H54 (cell line): ENCODE measurements around the gene PRMT3.
"Not testable (repeated sequence)": the region's sequence is repeated elsewhere in the genome, so short reads cannot be mapped to it uniquely, and the experiment has no call there.

Source experiments
- DNase-seq: peaks from one replicate; pipeline ENCODE4 v3.0.0; 2011; ENCODE audit warnings: low spot score, mixed read lengths; ENCODE audit not compliant: insufficient read length
- FAIRE-seq: peaks from 3 replicates; lab custom pipeline; 2011; peaks lifted over from hg19 to GRCh38; lab: Jason Lieb, UNC
- POLR2A ChIP-seq: IDR thresholded peaks from 2 replicates; pipeline ENCODE4 v1.6.1; 2011; ENCODE audit warnings: low read depth, mild to moderate bottlenecking, low read length

Gene PRMT3

DNA sequence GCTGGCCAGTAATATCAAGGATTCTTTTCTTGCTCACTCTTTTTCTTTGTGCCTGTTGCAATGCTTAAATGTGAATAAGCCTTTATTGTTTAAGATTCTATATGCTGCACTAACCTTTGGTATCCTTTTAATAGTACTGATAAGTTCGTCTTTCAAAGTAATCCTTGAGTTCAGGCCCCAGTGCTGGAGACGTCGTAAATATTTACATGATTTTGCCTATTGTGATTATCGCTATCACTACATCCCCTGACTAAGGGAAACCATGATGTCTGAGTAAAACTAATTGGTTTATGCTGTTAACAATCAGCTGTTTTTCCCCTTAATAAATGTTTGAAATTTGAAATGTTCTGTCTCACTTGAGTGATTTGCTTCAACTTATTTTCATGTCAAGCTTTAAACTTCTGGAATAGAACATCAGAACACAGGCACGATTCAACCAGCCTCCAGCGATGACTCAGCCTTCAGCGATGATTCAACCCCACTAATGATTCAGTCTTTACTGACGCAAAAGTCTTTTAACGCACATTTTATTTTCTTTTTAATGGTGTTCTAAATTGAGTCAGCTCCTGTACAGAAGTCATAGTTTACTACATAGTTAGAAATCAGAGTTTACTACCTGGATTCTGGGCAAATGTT, 20.1 kb upstream of the PRMT3 start:
- DNase-seq (peak; percentile 75), FAIRE-seq (peak; percentile 84)
- no peak for TF ChIP-seq POLR2A

DNA sequence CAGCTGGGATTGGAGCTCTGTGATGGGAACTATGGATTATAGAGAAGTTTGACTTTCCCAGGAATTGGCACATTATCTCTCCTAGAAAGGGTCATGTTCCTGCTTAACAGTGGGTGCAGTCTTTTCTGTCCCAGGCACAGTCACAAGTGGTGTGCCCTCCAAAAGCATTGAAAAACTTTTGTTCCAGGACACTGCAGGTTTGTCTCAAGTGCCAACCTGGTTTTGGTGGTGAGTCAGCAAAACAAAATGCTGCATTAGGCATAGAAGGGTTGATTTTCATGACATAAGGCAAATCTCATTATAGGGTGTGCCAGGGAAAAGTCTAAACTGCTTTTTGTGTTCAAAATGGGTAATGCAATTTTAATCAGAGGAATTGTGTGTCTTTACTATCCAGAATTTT, 19.1 kb upstream of the PRMT3 start:
- FAIRE-seq (peak; percentile 11), DNase-seq (no peak)
- no peak for TF ChIP-seq POLR2A

DNA sequence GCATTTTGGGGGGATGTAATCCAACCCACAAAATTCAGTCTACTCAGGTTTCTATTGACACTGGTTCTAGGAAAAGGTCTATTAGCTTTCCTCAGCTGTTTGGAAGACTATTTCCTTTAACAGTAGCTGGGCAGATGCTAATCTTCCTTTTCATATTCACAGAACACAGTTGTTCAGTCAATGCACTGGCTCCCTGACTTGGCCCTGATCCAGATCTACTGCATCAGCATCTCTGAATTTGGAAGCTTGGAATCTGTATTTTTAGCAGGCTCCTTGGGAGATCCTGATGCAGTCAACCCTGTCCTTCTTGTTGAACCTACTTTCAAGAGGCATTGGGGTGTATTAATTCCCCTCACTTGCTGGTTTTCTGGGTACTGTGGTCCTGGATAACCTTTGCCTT, 17.7 kb upstream of the PRMT3 start:
- FAIRE-seq: no peak
- no peak for TF ChIP-seq POLR2A
- no peak for DNase-seq

DNA sequence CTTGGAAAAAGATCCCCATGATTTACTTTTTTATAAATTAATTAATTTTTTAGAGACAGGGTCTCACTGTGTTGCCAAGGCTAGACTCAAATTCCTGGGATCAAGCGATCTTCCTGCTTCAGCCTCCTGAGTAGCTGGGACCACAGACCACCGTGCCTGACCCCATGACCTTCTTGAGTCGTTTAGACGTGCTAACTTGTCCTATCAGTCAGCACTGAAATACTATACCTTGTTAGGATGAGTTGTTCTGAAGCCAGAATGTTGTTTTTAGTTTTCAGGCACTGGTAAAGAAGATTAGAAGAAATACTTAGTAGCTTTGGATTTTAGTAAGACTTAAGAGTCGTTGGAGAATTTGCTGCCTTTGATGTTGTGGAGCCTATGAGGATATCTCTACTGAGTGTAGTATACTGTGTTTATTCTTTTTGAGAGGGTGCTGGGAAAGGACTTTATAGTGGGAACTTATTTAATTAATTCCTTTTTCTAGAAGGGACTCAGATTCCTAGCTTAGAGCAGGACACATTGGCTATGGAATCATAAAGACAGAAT, 15.4 kb upstream of the PRMT3 start:
- no peak for FAIRE-seq

DNA sequence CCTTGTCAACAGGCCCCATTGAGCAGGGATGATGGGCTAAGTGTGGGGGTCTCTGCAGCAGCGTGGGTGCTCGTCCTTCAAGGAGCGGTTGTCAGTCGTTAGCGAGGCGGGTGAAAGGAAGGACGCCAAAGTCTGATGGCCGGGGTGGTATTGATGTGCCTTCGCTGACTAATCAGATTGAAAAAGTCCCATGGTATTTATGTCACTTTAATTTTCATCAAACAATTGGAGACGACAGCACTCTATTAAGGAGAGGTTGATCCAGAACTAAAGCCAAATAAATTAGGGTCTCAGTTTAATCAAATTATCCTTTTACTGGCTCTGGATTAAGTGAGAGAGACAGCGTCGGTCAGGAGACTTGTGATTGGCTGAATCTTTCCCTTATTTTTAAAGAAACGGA, 14.4 kb upstream of the PRMT3 start:
- FAIRE-seq: no peak
- DNase-seq: no peak

More for the DNA sequence above, 15.4 kb upstream of the PRMT3 start:
- no peak for DNase-seq
- no peak for TF ChIP-seq POLR2A

DNA sequence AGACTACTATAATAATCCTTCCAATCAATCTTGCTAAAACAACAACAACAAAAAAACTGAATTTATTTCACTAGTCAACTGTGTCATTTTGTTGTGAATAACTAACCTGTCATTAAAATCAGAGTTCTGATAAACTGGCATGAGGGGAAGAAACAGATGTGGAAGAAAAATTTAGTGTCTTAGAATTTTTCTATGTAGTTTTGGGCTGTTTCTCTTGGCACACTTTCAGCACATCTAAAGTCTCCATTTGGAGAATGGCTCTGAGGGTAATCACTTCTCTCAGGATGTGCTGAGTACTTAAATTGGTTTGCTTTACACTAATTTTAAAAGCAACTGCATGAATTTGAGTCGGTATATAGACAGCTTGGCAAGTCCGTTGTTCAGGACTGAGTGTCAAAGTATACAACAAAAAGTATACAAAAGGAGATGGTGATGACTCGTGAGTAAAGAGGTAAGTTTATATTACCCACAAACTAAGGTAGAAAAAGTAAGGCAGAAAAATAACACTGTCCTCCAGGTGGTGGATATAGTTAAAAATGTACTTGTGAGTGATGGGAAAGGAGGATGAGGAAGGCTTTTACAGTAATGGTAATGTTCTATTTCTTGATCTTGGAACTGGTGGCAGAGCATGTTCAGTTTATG, 13.8 kb upstream of the PRMT3 start:
- DNase-seq: no peak
- no peak for TF ChIP-seq POLR2A
- no peak for FAIRE-seq

More for the DNA sequence above, 14.4 kb upstream of the PRMT3 start:
- TF ChIP-seq POLR2A: no peak

DNA sequence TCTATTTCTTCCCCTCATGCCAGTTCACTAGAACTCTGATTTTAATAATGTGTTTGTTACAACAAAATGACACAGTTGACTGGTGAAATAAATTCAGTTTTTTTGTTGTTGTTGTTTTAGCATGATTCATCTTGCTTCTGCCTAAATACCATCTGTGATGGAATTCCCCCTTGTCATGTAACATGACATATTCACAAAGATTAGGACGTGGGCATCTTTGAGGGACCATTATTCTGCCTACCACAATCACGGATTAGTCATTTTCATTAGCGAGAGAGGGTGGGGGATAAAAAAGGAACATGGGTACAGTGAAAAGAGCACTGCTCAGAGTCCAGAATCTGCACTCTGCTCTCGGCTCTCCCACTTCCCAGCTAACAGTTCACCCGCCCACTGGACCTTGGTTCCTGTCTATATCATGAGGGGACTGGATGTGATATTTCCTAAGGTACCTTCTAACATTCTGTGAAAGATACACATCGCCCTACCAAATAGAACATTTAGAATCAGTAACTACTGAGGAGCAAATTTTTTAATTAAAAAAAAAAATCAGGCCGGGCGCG, 12.7 kb upstream of the PRMT3 start:
- no peak for FAIRE-seq
- DNase-seq: no peak
- no peak for TF ChIP-seq POLR2A

DNA sequence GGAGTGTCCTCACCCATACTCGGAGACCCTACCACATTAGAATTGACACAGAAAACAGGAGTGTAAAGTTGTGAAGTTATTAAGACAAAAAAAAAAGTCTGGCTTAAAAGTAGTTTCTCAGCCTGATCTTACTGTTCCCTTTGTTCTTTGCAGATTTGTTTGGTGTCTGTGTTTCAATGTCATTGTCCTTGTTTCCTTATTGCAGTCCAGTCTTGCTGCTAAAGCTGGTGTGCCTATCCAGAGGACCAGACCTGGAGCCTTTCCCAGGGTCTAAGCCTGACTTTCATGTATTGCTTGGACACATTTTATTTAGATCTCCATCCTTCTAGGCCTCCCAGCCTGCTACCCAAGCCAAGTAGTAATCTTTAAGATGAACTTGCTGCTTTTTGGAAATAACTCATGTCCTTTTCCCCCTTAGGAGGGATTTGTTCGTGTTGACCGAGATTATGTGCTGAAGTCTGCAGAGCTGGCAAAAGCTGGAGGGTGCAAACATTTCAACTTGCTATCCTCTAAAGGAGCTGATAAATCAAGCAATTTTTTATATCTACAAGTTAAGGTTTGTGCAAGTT, 11.3 kb upstream of the PRMT3 start:
- no peak for DNase-seq
- no peak for FAIRE-seq
- TF ChIP-seq POLR2A: no peak

DNA sequence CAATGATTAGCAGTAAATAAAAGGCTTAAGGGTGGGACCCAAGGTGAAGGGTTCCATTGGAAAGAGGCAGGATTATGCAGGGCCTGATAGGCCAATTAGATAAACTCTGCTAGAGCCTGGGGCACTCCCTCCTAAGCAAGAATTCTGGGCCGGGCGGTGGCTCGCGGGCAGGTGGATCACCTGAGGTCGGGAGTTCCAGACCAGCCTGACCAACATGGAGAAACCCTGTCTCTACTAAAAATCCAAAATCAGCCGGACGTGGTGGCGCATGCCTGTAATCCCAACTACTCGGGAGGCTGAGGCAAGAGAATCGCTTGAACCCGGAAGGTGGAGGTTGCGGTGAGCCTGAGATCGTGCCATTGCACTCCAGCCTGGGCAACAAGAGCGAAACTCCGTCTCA, 1.5 kb upstream of the PRMT3 start:
- not testable (repeated sequence) for DNase-seq, FAIRE-seq

DNA sequence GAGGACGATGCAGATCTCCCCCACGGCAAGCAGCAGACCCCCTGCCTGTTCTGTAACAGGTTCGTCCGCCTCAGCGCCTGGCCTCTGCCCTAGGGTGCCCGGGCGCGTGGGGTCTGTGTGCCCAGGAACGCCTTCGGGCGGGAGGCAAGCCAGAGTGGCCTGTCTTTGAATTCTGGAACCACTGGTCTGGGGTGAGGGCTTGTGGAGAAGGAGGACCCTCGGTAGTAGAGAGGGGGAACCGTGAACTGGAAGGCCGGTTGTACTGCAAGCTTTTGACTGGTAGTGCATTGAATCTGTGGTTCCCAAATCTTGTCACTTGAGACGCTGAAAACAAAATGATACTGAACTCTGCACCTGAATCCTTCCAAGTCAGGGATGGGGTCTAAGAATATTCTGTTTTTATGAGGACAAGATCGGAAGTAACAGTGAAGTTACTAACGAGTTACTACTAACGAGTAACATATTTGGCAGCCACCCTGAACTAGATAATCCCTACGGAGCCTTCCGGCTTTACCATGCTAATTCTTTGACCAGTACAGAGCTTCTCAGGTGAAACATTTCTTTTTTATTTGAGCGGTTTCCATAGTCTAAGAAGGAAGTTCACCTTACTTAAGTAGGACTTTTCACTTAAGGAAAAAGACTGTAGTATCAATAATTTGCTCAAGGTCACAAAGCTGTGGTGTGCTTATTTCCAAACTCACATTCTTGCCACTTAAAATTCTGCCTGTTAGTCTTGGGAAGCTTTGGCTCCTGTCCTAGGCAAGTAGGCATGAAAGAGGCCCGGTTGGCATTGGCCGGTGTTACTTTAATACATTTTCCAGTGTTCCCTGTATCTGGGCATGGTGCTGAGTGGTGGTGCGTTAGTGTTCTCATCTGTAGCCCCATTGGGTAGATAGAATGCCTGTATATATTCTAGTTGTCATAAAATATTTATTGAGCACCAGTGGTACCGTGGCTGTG, 860 bp downstream of the PRMT3 start:
- no peak for TF ChIP-seq POLR2A
- no peak for DNase-seq

DNA sequence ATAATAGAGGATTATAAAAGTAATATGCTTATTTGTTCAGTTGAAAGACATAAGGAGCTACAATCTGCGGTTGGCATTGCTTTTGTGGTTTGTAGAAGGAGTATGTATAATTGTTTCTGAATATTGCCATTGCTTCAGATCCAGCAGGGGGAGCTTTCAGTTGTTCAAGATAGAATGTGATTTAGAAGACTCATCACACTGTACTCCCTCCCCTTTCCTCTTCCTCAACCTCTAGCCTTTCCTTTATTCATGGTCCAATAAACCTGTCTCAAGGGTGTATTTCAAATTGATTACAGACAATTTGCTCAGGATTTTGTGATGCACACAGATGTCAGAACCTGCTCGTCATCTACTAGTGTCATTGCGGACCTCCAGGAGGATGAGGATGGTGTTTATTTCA, 9.8 kb downstream of the PRMT3 start:
- FAIRE-seq (peak; percentile 85), DNase-seq (peak; percentile 13)
- no peak for TF ChIP-seq POLR2A

More for the DNA sequence above, 860 bp downstream of the PRMT3 start:
- FAIRE-seq: no peak

DNA sequence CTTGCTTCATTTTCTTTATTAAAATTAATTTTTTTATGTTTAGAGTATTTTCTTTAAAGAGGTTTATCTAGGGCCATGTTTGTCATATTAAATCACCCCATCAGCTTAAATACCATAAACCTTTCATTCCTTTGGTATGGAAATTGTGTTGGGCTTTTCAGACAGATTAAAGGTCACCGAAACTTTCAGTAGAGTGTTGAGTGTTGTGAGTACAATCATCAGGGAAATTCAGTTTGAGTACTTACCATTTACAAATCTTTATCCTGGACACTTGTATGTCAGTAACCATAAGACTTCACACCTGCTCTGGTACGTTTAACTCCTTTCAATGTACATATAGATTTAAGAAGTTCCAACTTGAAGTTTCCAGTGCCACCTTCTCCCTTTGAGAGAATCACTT, 12.0 kb downstream of the PRMT3 start:
- no peak for TF ChIP-seq POLR2A
- DNase-seq: no peak
- FAIRE-seq: no peak

DNA sequence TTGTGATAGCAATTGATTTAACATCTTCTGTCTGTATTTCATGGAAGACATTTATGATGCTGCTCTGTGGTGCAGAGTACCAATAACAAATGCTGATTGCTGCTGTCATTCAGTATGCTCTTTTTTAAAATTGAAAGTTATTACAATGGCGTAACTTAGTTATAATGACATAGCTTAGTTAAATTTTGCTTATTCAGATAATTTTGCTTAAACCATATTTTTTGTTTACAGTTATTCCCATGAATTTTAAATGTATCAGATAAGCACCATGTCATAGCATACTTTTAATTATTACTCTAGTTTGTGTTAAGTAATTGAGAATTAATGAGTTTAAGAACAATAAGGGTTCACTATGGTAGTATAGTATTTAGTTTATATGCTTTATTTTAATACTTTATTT, 15.5 kb downstream of the PRMT3 start:
- FAIRE-seq (no peak), DNase-seq (no peak)
- TF ChIP-seq POLR2A: no peak

DNA sequence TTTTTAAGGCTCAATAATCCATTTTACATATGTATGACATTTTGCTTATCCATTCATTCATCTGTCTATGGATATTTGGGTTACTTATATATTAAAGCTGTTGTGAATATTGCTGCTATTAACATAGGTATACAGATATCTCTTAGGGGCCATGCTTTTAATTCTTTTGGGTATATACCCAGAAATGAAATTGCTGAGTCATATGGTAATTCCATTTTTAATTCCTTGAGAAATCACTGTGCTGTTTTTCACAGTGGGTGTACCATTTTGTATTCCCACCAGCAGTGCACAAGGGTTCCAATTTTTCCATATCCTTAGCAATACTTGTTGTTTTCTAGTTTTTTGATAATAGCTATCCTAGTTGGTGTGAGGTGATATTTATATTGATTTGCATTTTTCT, 19.0 kb downstream of the PRMT3 start:
- FAIRE-seq: no peak
- TF ChIP-seq POLR2A: no peak
- no peak for DNase-seq
